ENCODE measurements around the gene OLFML2B.
A peak's percentile ranks its signal among the peaks of the same experiment; 100 is the strongest.
"Not testable (repeated sequence)": the region's sequence is repeated elsewhere in the genome, so short reads cannot be mapped to it uniquely, and the experiment has no call there.

The OLFML2B gene

GRCh38 chr1:162069334-162070093 lies 45.8 kb upstream of the OLFML2B start, which contains the start of gene NOS1AP:
Gene NOS1AP (plus strand): TSS chr1:162069691. CDS start chr1:162070178, 487 bp downstream.
- H3K14ac ChIP-seq (ENCODE audit: low read length): peak within 1 kb of the TSS; percentile 31
- no CpG with 5 or more reads among the region's 95 CpGs for WGBS (ENCODE audit: extremely low coverage, insufficient coverage, insufficient read length)
- no peak within 1 kb of the TSS for H3K23ac ChIP-seq (ENCODE audit: low read length)

GRCh38 chr1:162068301-162068700 lies 44.6 kb upstream of the OLFML2B start:
- no peak overlapping the region for H3K27ac ChIP-seq (ENCODE audit: low read depth, low read length)
- WGBS (ENCODE audit: extremely low coverage, insufficient coverage, insufficient read length): no CpG with 5 or more reads among the region's 4 CpGs
- no peak overlapping the region for H3K23ac ChIP-seq (ENCODE audit: low read length)

More at GRCh38 chr1:162069334-162070093, 45.8 kb upstream of the OLFML2B start, which contains the start of gene NOS1AP:
- Histone ChIP-seq H3K18ac (ENCODE audit: low read length) (peak within 1 kb of the TSS; percentile 49), H3K27ac (ENCODE audit: low read depth, low read length) (no peak within 1 kb of the TSS), H2AFZ (ENCODE audit: insufficient read depth, low read length, poor library complexity) (peak within 1 kb of the TSS; percentile 38), H3K79me2 (ENCODE audit: control insufficient read depth, insufficient read depth, low read length, poor library complexity) (no peaks in the 10 kb centered on the region), H2BK120ac (ENCODE audit: insufficient read depth, low read length, poor library complexity) (no peak within 1 kb of the TSS), H4K12ac (ENCODE audit: low read depth, low read length) (peak within 1 kb of the TSS; percentile 24), H3K9me3 (ENCODE audit: insufficient read depth, low read depth, low read length) (peaks cover under 1% of the 10 kb centered on the region), H3K4me1 (ENCODE audit: control insufficient read depth in 1 of 2, insufficient read depth in 2 of 2, low read length in 2 of 2) (peaks cover 5 to 11% of the 10 kb centered on the region in 2 experiments), H3K4ac (ENCODE audit: low read depth, low read length) (peak within 1 kb of the TSS; percentile 47), H3K36me3 (ENCODE audit: control insufficient read depth in 1 of 2, insufficient read depth in 2 of 2, low read length in 2 of 2) (no peaks in the 10 kb centered on the region), H3K4me3 (ENCODE audit: low read depth, low read length) (peak within 1 kb of the TSS; percentile 89), H2AK5ac (ENCODE audit: low read length) (no peak within 1 kb of the TSS), H3K27me3 (ENCODE audit: insufficient read depth, low read length) (no peaks in the 10 kb centered on the region), H2BK12ac (ENCODE audit: low read length) (no peak within 1 kb of the TSS), H3K4me2 (ENCODE audit: low read length) (peak within 1 kb of the TSS; percentile 75), H2BK5ac (ENCODE audit: low read depth, low read length, poor library complexity) (no peak within 1 kb of the TSS), H4K8ac (ENCODE audit: low read depth, low read length) (peak within 1 kb of the TSS; percentile 61), H4K91ac (ENCODE audit: low read depth, low read length) (peak within 1 kb of the TSS; percentile 45), H3K79me1 (ENCODE audit: low read length) (peaks cover 3% of the 10 kb centered on the region), H3K9ac (ENCODE audit: low read length) (peak within 1 kb of the TSS; percentile 6)
- DNase-seq: peak; percentile 84 to 86

GRCh38 chr1:162067466-162067865 lies 43.8 kb upstream of the OLFML2B start:
- no peak overlapping the region for H3K14ac ChIP-seq (ENCODE audit: low read length)
- no peak overlapping the region for H4K8ac ChIP-seq (ENCODE audit: low read depth, low read length)
- no peaks in the 10 kb centered on the region for H3K27me3 ChIP-seq (ENCODE audit: insufficient read depth, low read length)
- H2BK12ac ChIP-seq (ENCODE audit: low read length): no peak overlapping the region
- H2AK5ac ChIP-seq (ENCODE audit: low read length): no peak overlapping the region
- H3K4me1 ChIP-seq (ENCODE audit: control insufficient read depth in 1 of 2, insufficient read depth in 2 of 2, low read length in 2 of 2): peaks cover 5 to 11% of the 10 kb centered on the region in 2 experiments
- no peak overlapping the region for H4K12ac ChIP-seq (ENCODE audit: low read depth, low read length)
- no peak overlapping the region for H3K4me2 ChIP-seq (ENCODE audit: low read length)
- H3K9ac ChIP-seq (ENCODE audit: low read length): no peak overlapping the region
- H2BK120ac ChIP-seq (ENCODE audit: insufficient read depth, low read length, poor library complexity): no peak overlapping the region
- no peak overlapping the region for H3K23ac ChIP-seq (ENCODE audit: low read length)
- DNase-seq: no peak
- H2BK5ac ChIP-seq (ENCODE audit: low read depth, low read length, poor library complexity): no peak overlapping the region
- H3K79me2 ChIP-seq (ENCODE audit: control insufficient read depth, insufficient read depth, low read length, poor library complexity): no peaks in the 10 kb centered on the region
- WGBS (ENCODE audit: extremely low coverage, insufficient coverage, insufficient read length): no CpG with 5 or more reads among the region's 1 CpG
- H3K36me3 ChIP-seq (ENCODE audit: control insufficient read depth in 1 of 2, insufficient read depth in 2 of 2, low read length in 2 of 2): no peaks in the 10 kb centered on the region
- H3K27ac ChIP-seq (ENCODE audit: low read depth, low read length): no peak overlapping the region
- no peak overlapping the region for H3K4ac ChIP-seq (ENCODE audit: low read depth, low read length)
- peaks cover 5% of the 10 kb centered on the region for H3K79me1 ChIP-seq (ENCODE audit: low read length)
- no peaks in the 10 kb centered on the region for H3K9me3 ChIP-seq (ENCODE audit: insufficient read depth, low read depth, low read length)
- H3K18ac ChIP-seq (ENCODE audit: low read length): no peak overlapping the region
- H3K4me3 ChIP-seq (ENCODE audit: low read depth, low read length): no peak overlapping the region
- no peak overlapping the region for H4K91ac ChIP-seq (ENCODE audit: low read depth, low read length)
- no peak overlapping the region for H2AFZ ChIP-seq (ENCODE audit: insufficient read depth, low read length, poor library complexity)

More at GRCh38 chr1:162068301-162068700, 44.6 kb upstream of the OLFML2B start:
- no peaks in the 10 kb centered on the region for H3K79me2 ChIP-seq (ENCODE audit: control insufficient read depth, insufficient read depth, low read length, poor library complexity)
- no peak overlapping the region for H4K8ac ChIP-seq (ENCODE audit: low read depth, low read length)
- peaks cover 3% of the 10 kb centered on the region for H3K79me1 ChIP-seq (ENCODE audit: low read length)
- no peaks in the 10 kb centered on the region for H3K9me3 ChIP-seq (ENCODE audit: insufficient read depth, low read depth, low read length)
- no peak overlapping the region for H3K4me3 ChIP-seq (ENCODE audit: low read depth, low read length)
- H4K12ac ChIP-seq (ENCODE audit: low read depth, low read length): no peak overlapping the region
- no peak overlapping the region for H2BK12ac ChIP-seq (ENCODE audit: low read length)
- no peak overlapping the region for H3K9ac ChIP-seq (ENCODE audit: low read length)
- peaks cover 5 to 11% of the 10 kb centered on the region in 2 experiments for H3K4me1 ChIP-seq (ENCODE audit: control insufficient read depth in 1 of 2, insufficient read depth in 2 of 2, low read length in 2 of 2)
- no peak overlapping the region for H3K14ac ChIP-seq (ENCODE audit: low read length)
- DNase-seq: no peak
- H4K91ac ChIP-seq (ENCODE audit: low read depth, low read length): no peak overlapping the region
- H2AFZ ChIP-seq (ENCODE audit: insufficient read depth, low read length, poor library complexity): no peak overlapping the region
- no peak overlapping the region for H2AK5ac ChIP-seq (ENCODE audit: low read length)
- no peaks in the 10 kb centered on the region for H3K27me3 ChIP-seq (ENCODE audit: insufficient read depth, low read length)
- no peak overlapping the region for H2BK120ac ChIP-seq (ENCODE audit: insufficient read depth, low read length, poor library complexity)
- no peak overlapping the region for H2BK5ac ChIP-seq (ENCODE audit: low read depth, low read length, poor library complexity)
- no peak overlapping the region for H3K4ac ChIP-seq (ENCODE audit: low read depth, low read length)
- no peaks in the 10 kb centered on the region for H3K36me3 ChIP-seq (ENCODE audit: control insufficient read depth in 1 of 2, insufficient read depth in 2 of 2, low read length in 2 of 2)
- H3K18ac ChIP-seq (ENCODE audit: low read length): no peak overlapping the region
- H3K4me2 ChIP-seq (ENCODE audit: low read length): no peak overlapping the region

- WGBS (ENCODE audit: extremely low coverage, insufficient coverage, insufficient read length): no CpG with 5 or more reads among the region's 4 CpGs
- not testable (repeated sequence) for DNase-seq; H2BK12ac ChIP-seq (ENCODE audit: low read length); H4K8ac ChIP-seq (ENCODE audit: low read depth, low read length); H3K14ac ChIP-seq (ENCODE audit: low read length); H2AK5ac ChIP-seq (ENCODE audit: low read length); H2AFZ ChIP-seq (ENCODE audit: insufficient read depth, low read length, poor library complexity); H3K27me3 ChIP-seq (ENCODE audit: insufficient read depth, low read length); H2BK5ac ChIP-seq (ENCODE audit: low read depth, low read length, poor library complexity); H3K23ac ChIP-seq (ENCODE audit: low read length); H3K9me3 ChIP-seq (ENCODE audit: insufficient read depth, low read depth, low read length); H3K18ac ChIP-seq (ENCODE audit: low read length); H3K9ac ChIP-seq (ENCODE audit: low read length); H3K79me2 ChIP-seq (ENCODE audit: control insufficient read depth, insufficient read depth, low read length, poor library complexity); H3K79me1 ChIP-seq (ENCODE audit: low read length); H3K27ac ChIP-seq (ENCODE audit: low read depth, low read length); H3K4ac ChIP-seq (ENCODE audit: low read depth, low read length); H3K4me2 ChIP-seq (ENCODE audit: low read length); H3K36me3 ChIP-seq (ENCODE audit: control insufficient read depth in 1 of 2, insufficient read depth in 2 of 2, low read length in 2 of 2); H3K4me3 ChIP-seq (ENCODE audit: low read depth, low read length); H4K12ac ChIP-seq (ENCODE audit: low read depth, low read length); H2BK120ac ChIP-seq (ENCODE audit: insufficient read depth, low read length, poor library complexity); H4K91ac ChIP-seq (ENCODE audit: low read depth, low read length)
- H3K4me1 ChIP-seq (ENCODE audit: control insufficient read depth in 1 of 2, insufficient read depth in 2 of 2, low read length in 2 of 2): peaks cover 5 to 11% of the 10 kb centered on the region in 2 experiments
Measured at GRCh38 chr1:162066836-162067235, 43.2 kb upstream of the OLFML2B start.
